WI38 (cell line): ENCODE results near the gene RGS18.
"Not testable (repeated sequence)": the region's sequence is repeated elsewhere in the genome, so short reads cannot be mapped to it uniquely, and the experiment has no call there.

Experiments used
- H3K4me3 ChIP-seq: 2 replicates; pipeline ENCODE4 v1.5.1; 2011; ENCODE audit warnings: low read depth, mild to moderate bottlenecking, control low read depth, low read length
- TF ChIP-seq, protein P1 (sequence below): IDR thresholded peaks from 2 replicates; pipeline ENCODE4 v1.5.1; 2012; ENCODE audit warnings: low read depth, mild to moderate bottlenecking, control low read depth, low read length

RGS18 gene

DNA sequence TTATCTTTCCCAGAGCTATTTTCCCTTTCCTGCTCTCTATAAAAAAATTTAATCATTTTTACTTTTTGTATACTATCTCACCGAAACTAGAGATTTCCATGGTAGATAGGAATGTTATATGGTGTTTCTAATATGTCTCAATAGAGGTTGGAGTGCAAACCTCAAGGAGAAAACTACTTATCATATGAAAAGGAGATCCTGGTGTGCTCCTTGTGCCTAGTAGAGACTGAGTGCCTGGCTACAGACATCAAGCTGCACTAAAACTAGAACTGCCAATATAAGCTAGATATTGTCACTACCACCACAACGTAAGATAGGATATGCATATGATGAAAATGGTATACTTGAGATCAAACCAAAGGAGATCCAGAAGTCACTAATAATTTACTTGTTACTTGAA, 67.0 kb downstream of the RGS18 start:
- H3K4me3 ChIP-seq, result no peak overlapping the region
- TF ChIP-seq, protein P1, sequence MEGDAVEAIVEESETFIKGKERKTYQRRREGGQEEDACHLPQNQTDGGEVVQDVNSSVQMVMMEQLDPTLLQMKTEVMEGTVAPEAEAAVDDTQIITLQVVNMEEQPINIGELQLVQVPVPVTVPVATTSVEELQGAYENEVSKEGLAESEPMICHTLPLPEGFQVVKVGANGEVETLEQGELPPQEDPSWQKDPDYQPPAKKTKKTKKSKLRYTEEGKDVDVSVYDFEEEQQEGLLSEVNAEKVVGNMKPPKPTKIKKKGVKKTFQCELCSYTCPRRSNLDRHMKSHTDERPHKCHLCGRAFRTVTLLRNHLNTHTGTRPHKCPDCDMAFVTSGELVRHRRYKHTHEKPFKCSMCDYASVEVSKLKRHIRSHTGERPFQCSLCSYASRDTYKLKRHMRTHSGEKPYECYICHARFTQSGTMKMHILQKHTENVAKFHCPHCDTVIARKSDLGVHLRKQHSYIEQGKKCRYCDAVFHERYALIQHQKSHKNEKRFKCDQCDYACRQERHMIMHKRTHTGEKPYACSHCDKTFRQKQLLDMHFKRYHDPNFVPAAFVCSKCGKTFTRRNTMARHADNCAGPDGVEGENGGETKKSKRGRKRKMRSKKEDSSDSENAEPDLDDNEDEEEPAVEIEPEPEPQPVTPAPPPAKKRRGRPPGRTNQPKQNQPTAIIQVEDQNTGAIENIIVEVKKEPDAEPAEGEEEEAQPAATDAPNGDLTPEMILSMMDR, result no peak

- H3K4me3 ChIP-seq, result no peak overlapping the region
These were observed 67.4 kb downstream of the RGS18 start for GRCh38 chr1:192225703-192226102.

DNA sequence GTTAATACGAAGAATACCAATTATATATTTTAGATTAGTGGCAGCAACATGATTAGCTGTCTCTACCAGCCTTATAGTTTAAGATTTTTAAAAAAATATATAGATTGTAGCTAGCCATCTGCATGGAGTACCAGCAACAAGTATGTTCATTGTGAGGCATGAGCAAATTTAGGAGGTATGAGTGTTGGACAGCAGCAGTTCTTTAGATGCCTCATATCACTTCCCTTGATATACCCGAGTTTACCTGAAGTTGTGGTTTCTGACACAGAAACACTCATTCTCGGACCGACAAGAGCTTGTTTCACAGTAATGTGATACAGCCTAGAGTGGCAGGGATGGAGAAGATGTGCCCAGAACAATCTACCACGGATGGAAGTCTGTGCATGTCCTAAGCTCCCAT, 69.1 kb downstream of the RGS18 start:
- TF ChIP-seq, protein P1, result no peak
- H3K4me3 ChIP-seq, result no peak overlapping the region

More at GRCh38 chr1:192225703-192226102, 67.4 kb downstream of the RGS18 start:
- TF ChIP-seq, protein P1, result no peak

- not testable (repeated sequence) for H3K4me3 ChIP-seq
These were observed 69.7 kb downstream of the RGS18 start for GRCh38 chr1:192227980-192228379.

DNA sequence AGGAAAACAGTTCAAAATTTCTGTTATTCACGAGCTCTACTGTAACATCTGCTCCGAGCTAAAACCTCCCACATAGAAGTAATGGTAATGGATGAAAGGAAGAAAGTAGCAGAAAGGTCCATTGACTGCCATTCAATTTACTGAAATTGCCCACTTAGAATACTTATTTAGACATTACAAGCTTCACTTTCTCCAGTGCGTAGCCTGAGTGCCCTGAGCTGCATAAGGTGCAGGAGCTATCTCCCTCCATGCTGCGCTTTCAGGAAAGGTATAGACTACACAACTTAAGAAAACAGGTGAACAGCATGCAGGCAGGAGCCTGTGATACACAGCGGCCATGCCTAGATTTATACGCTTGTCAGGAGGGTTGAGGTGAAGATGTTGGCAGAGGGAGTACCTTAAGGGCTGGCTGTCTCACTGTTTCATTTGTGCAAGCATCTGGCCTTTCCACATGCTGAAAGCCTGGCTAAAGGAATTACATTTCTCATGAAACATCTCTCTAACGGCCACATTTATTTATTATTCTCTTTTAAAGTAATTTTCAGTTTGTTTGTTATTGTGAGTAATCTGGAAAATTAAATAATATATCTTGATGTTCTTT, 74.7 kb downstream of the RGS18 start:
- TF ChIP-seq, protein P1, result no peak
- H3K4me3 ChIP-seq, result no peak overlapping the region

- H3K4me3 ChIP-seq, result no peak overlapping the region
- TF ChIP-seq, protein P1, result no peak
These were observed 76.9 kb downstream of the RGS18 start for GRCh38 chr1:192235127-192235526.
